Transverse colon (tissue), 4 donors: ENCODE data around the gene CSNK2A1.

Experiments used
- POLR2A ChIP-seq: fragments of 450-650 bp; IDR thresholded peaks from one replicate; pipeline ENCODE4 v1.6.1; 2016; ENCODE audit warnings: antibody characterized with exemption, mild to moderate bottlenecking, moderate library complexity
- POLR2AphosphoS5 ChIP-seq, 3 donors: sonication (generic); formaldehyde crosslinking; IDR thresholded peaks; one replicate each; pipeline ENCODE4 v1.6.1; 2016; ENCODE audit warnings: antibody characterized with exemption in 3 of 3
- TF ChIP-seq, protein P1 (sequence below), 5 experiments: fragments of 200-600 bp in 3 of 5; fragments of 450-650 bp in 2 of 5; sonication (generic) in 3 of 5; IDR thresholded peaks; 1 replicate in 2 of 5; 2 replicates in 3 of 5; pipeline ENCODE4 v1.5.1; 2016 to 2017; ENCODE audit warnings: antibody characterized with exemption in 5 of 5, inconsistent platforms in 3 of 5, mild to moderate bottlenecking in 2 of 5, moderate library complexity in 1 of 5

DNA sequence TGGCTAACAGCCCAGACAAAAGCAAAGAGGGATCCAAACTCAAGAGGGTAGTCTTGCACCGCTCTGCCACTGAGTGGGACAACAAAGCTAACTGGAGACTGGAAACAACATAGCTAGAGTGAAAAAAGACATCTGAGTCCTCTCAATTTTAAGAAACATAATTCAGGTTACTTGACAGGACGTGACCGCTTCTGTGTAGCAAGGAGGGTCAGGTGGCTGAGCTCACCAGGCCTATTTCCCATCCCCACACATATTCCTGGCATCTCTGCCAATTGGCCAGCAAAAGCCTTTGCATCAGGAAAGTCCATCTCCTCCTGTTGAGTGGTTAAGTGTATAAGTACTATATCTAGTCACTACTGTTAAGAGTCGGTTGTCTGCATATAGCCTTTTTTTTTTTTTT, 55.9 kb downstream of the CSNK2A1 start:
- TF ChIP-seq POLR2A = no peak
- TF ChIP-seq, protein P1, sequence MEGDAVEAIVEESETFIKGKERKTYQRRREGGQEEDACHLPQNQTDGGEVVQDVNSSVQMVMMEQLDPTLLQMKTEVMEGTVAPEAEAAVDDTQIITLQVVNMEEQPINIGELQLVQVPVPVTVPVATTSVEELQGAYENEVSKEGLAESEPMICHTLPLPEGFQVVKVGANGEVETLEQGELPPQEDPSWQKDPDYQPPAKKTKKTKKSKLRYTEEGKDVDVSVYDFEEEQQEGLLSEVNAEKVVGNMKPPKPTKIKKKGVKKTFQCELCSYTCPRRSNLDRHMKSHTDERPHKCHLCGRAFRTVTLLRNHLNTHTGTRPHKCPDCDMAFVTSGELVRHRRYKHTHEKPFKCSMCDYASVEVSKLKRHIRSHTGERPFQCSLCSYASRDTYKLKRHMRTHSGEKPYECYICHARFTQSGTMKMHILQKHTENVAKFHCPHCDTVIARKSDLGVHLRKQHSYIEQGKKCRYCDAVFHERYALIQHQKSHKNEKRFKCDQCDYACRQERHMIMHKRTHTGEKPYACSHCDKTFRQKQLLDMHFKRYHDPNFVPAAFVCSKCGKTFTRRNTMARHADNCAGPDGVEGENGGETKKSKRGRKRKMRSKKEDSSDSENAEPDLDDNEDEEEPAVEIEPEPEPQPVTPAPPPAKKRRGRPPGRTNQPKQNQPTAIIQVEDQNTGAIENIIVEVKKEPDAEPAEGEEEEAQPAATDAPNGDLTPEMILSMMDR (IDR thresholded peaks at IDR 0.05) = no peak
- TF ChIP-seq POLR2AphosphoS5 (IDR thresholded peaks at IDR 0.05) = no peak
